Caco-2 (cell line): ENCODE data around the gene HIP1R. TPM values are rescaled to one million over a fixed set of nuclear protein-coding genes. Genes with fewer than 3 reads are reported as not detected.

ENCODE experiments used
- BruUV-seq: library from RNA; stranded (reverse); fragments of 400-500 nt; replicated peaks from 2 replicates; lab custom pipeline; 2021; lab: Mats Ljungman, UMichigan
- CTCF ChIA-PET: fragments of 300-600 bp; sonication (Branson Sonifier 250); formaldehyde crosslinking; loops from one replicate; lab custom pipeline; 2022; ENCODE audit warnings: antibody characterized with exemption; lab: Charles Lee
- POLR2A ChIA-PET: fragments of 300-600 bp; sonication (Branson Sonifier 250); formaldehyde crosslinking; loops from one replicate; lab custom pipeline; 2022; ENCODE audit warnings: antibody characterized with exemption; lab: Charles Lee
- DNase-seq, 2 experiments: peaks; one replicate each; pipeline versions ENCODE4 v3.0.0 to v3.0.0-alpha.2; 2020 to 2022
- H3K27me3 ChIP-seq: replicated peaks from 2 replicates; pipeline ENCODE4 v1.6.0; 2011; ENCODE audit warnings: low read length; ENCODE audit not compliant: control insufficient read depth, insufficient read depth
- H3K36me3 ChIP-seq: 2 replicates; pipeline ENCODE4 v1.5.1; 2011; ENCODE audit warnings: low read length; ENCODE audit not compliant: control insufficient read depth, insufficient read depth
- H3K4me1 ChIP-seq: fragments of 250-450 bp; sonication (Bioruptor Pico); 2 replicates; pipeline ENCODE4 v1.5.1; 2020; ENCODE audit warnings: mild to moderate bottlenecking
- H3K4me3 ChIP-seq: 2 replicates; pipeline ENCODE4 v1.5.1; 2011; ENCODE audit warnings: low read depth, mild to moderate bottlenecking, control low read depth, low read length
- H3K9me3 ChIP-seq: fragments of 250-450 bp; sonication (Bioruptor Pico); 2 replicates; pipeline ENCODE4 v1.5.1; 2020; ENCODE audit warnings: mild to moderate bottlenecking, moderate library complexity
- H3K27ac Mint-ChIP-seq: one replicate; pipeline ENCODE4 v1.8.0; 2022; ENCODE audit warnings: mixed read lengths; ENCODE audit not compliant: unreplicated experiment
- H3K27me3 Mint-ChIP-seq: one replicate; pipeline ENCODE4 v1.8.0; 2022; ENCODE audit warnings: mixed read lengths; ENCODE audit not compliant: insufficient read depth, unreplicated experiment
- H3K36me3 Mint-ChIP-seq: one replicate; pipeline ENCODE4 v1.8.0; 2022; ENCODE audit warnings: mild to moderate bottlenecking, mixed read lengths; ENCODE audit not compliant: insufficient read depth, unreplicated experiment
- H3K4me1 Mint-ChIP-seq: one replicate; pipeline ENCODE4 v1.8.0; 2022; ENCODE audit warnings: low read depth, mixed read lengths; ENCODE audit not compliant: unreplicated experiment
- H3K4me3 Mint-ChIP-seq: one replicate; pipeline ENCODE4 v1.8.0; 2022; ENCODE audit warnings: mild to moderate bottlenecking, moderate library complexity, mixed read lengths; ENCODE audit not compliant: unreplicated experiment
- H3K9me3 Mint-ChIP-seq: one replicate; pipeline ENCODE4 v1.8.0; 2022; ENCODE audit warnings: mixed read lengths; ENCODE audit not compliant: unreplicated experiment
- intact Hi-C: fragments of 100-400 bp; cut with micrococcal nuclease; formaldehyde crosslinking; loops from one replicate; pipeline ENCODE4 v1.10.0; 2022; ENCODE audit not compliant: unreplicated experiment
- total RNA-seq: library from RNA; stranded (reverse); gene quantifications from 2 replicates; pipeline ENCODE4 v1.2.3, GENCODE V29; 2022
- TF ChIP-seq, protein P1 (sequence below), 2 experiments: fragments of 200-600 bp in 1 of 2; IDR thresholded peaks; 1 replicate in 1 of 2; 2 replicates in 1 of 2; pipeline versions ENCODE4 v1.5.1 to v1.8.0; 2011 to 2022; ENCODE audit warnings: antibody characterized with exemption in 1 of 2, control low read depth in 1 of 2, inconsistent platforms in 1 of 2, low read depth in 1 of 2, low read length in 1 of 2, mild to moderate bottlenecking in 1 of 2, moderate library complexity in 1 of 2; ENCODE audit not compliant: insufficient read depth in 1 of 2, severe bottlenecking in 1 of 2, unreplicated experiment in 1 of 2

HIP1R gene
- total RNA-seq, 1 experiment from 2014 or later = 13.8 TPM

DNA sequence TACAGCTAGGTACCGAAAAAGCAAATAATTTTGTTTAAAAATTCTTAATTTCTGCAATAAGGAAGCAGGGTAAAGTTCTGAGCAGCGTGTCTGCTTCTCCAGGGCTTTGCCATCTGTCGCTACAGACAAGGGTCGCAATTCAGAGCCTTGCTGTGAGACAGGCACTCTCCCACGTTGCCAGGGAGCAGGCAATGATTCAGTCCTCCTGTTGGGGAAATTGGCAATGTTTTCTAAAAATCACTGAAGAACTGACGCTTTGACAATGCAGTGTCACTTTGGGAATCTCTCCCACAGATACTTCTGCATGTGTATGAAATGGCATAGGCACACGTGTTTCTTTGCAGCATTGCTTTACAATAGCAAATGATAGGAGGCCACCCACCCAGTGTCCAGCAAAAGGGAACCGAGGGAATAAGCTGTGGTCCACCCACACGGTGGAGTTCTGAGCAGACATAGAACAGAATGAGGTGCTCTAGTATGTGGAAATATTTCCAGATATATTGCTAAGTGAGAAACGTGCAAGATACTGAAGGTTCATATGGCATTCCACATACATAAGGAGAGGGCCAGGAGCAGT lies 16.0 kb upstream of the HIP1R start:
- Mint-ChIP-seq H3K4me1 (no peaks in the 10 kb centered on the region), H3K36me3 (no peaks in the 10 kb centered on the region), H3K27ac (no peak overlapping the region), H3K4me3 (no peak overlapping the region), H3K9me3 (no peaks in the 10 kb centered on the region), H3K27me3 (no peaks in the 10 kb centered on the region)
- Histone ChIP-seq H3K4me1 (no peaks in the 10 kb centered on the region), H3K9me3 (no peaks in the 10 kb centered on the region), H3K4me3 (no peak overlapping the region), H3K36me3 (no peaks in the 10 kb centered on the region), H3K27me3 (no peaks in the 10 kb centered on the region)
- no peak for DNase-seq
- BruUV-seq = no TSS peak
- ChIA-PET POLR2A (no interaction called here), CTCF (interaction anchor here (1.2 kb wide), 1 partner anchor 24 kb away, joined by 3 read pairs; no protein-coding TSS in a partner anchor)
- intact Hi-C loops = no loop called here
- TF ChIP-seq, protein P1, sequence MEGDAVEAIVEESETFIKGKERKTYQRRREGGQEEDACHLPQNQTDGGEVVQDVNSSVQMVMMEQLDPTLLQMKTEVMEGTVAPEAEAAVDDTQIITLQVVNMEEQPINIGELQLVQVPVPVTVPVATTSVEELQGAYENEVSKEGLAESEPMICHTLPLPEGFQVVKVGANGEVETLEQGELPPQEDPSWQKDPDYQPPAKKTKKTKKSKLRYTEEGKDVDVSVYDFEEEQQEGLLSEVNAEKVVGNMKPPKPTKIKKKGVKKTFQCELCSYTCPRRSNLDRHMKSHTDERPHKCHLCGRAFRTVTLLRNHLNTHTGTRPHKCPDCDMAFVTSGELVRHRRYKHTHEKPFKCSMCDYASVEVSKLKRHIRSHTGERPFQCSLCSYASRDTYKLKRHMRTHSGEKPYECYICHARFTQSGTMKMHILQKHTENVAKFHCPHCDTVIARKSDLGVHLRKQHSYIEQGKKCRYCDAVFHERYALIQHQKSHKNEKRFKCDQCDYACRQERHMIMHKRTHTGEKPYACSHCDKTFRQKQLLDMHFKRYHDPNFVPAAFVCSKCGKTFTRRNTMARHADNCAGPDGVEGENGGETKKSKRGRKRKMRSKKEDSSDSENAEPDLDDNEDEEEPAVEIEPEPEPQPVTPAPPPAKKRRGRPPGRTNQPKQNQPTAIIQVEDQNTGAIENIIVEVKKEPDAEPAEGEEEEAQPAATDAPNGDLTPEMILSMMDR (IDR thresholded peaks at IDR 0.05; ENCODE audit: insufficient read depth in 1 of 2, low read depth in 1 of 2, low read length in 1 of 2, severe bottlenecking in 1 of 2, unreplicated experiment in 1 of 2) = no peak

DNA sequence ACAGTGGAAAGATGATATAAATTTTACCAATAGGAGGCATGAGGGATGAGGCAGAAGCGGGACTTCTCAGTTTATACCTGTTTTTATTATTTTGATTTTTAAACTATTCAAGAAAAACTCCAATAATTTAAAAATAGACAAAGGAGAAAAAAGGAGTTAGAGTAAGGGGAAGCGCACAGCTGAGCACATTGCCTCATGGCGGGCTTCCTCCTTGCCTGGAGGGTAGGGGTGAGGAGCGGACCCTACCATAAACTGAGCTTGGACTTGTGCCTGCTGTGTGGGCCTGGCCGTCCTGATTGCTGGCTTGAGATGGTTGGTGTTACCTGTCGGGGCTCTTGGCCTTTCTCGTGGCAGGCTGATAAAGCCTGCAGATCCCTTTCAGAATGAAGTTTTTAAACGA lies 15.1 kb upstream of the HIP1R start:
- Mint-ChIP-seq H3K27me3 (no peaks in the 10 kb centered on the region), H3K36me3 (no peaks in the 10 kb centered on the region), H3K9me3 (no peaks in the 10 kb centered on the region), H3K4me3 (no peak overlapping the region), H3K4me1 (no peaks in the 10 kb centered on the region), H3K27ac (no peak overlapping the region)
- Histone ChIP-seq H3K27me3 (no peaks in the 10 kb centered on the region), H3K9me3 (no peaks in the 10 kb centered on the region), H3K4me3 (no peak overlapping the region), H3K4me1 (no peaks in the 10 kb centered on the region), H3K36me3 (no peaks in the 10 kb centered on the region)
- intact Hi-C loops = no loop called here
- BruUV-seq = no TSS peak
- POLR2A ChIA-PET = no interaction called here
- TF ChIP-seq, protein P1 (IDR thresholded peaks at IDR 0.05; ENCODE audit: insufficient read depth in 1 of 2, low read depth in 1 of 2, low read length in 1 of 2, severe bottlenecking in 1 of 2, unreplicated experiment in 1 of 2) = no peak
- no peak for DNase-seq
- CTCF ChIA-PET = no interaction called here

DNA sequence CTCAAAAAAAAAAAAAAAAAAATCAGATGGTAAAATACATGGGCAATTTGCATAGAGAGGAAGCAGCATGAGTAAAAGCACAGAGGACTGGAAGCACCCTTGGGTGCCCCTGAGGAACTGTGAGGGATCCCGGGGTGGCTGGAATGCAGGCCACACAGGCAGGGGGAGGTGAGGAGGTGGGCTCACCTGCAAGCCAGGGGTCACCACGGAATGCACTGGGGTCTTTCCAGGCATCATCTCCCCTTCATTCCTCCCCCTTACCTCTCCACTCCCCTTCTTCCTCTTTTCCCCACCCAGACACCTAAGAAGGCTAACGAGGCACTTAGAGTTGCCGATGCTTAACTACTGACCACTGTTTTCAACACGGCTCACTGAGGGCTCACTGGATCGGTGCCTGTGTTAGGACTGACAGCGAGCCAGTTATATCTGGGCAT lies 14.4 kb upstream of the HIP1R start:
- Histone ChIP-seq H3K9me3 (no peaks in the 10 kb centered on the region), H3K36me3 (no peaks in the 10 kb centered on the region), H3K4me3 (no peak overlapping the region), H3K4me1 (no peaks in the 10 kb centered on the region), H3K27me3 (no peaks in the 10 kb centered on the region)
- TF ChIP-seq, protein P1 (IDR thresholded peaks at IDR 0.05; ENCODE audit: insufficient read depth in 1 of 2, low read depth in 1 of 2, low read length in 1 of 2, severe bottlenecking in 1 of 2, unreplicated experiment in 1 of 2) = no peak
- intact Hi-C loops = no loop called here
- CTCF ChIA-PET = no interaction called here
- no TSS peak for BruUV-seq
- Mint-ChIP-seq H3K27me3 (no peaks in the 10 kb centered on the region), H3K27ac (no peak overlapping the region), H3K4me3 (no peak overlapping the region), H3K9me3 (no peaks in the 10 kb centered on the region), H3K36me3 (no peaks in the 10 kb centered on the region), H3K4me1 (no peaks in the 10 kb centered on the region)
- no peak for DNase-seq
- POLR2A ChIA-PET = no interaction called here
